Effector memory CD8-positive, alpha-beta T cell (primary cell): Measurements from ENCODE around the gene TFDP3.

Experiments used
- ATAC-seq: fragments of 150-1000 bp; cut with Tn5 transposase; replicated peaks from 2 replicates; pipeline ENCODE4 v1.10.0; 2021; ENCODE audit warnings: mild to moderate bottlenecking, moderate library complexity
- DNase-seq, 3 experiments: peaks; one replicate each; pipeline ENCODE4 v3.0.0; 2021
- H3K27ac Mint-ChIP-seq, 2 donors: one replicate each; pipeline ENCODE4 v1.8.0; 2022; ENCODE audit warnings: mild to moderate bottlenecking in 2 of 2, mixed read lengths in 2 of 2, moderate library complexity in 2 of 2
- H3K27me3 Mint-ChIP-seq, 2 donors: one replicate each; pipeline ENCODE4 v1.8.0; 2022; ENCODE audit warnings: mixed read lengths in 2 of 2
- H3K36me3 Mint-ChIP-seq: one replicate; pipeline ENCODE4 v1.8.0; 2022; ENCODE audit warnings: mild to moderate bottlenecking, moderate library complexity, mixed read lengths; ENCODE audit not compliant: insufficient read depth
- H3K4me1 Mint-ChIP-seq, 2 donors: one replicate each; pipeline ENCODE4 v1.8.0; 2022; ENCODE audit warnings: low read depth in 2 of 2, mixed read lengths in 2 of 2
- H3K4me3 Mint-ChIP-seq, 2 donors: one replicate each; pipeline ENCODE4 v1.8.0; 2022; ENCODE audit warnings: mild to moderate bottlenecking in 2 of 2, mixed read lengths in 2 of 2, moderate library complexity in 2 of 2
- H3K9me3 Mint-ChIP-seq, 2 donors: one replicate each; pipeline ENCODE4 v1.8.0; 2022; ENCODE audit warnings: mixed read lengths in 2 of 2

TFDP3 gene

GRCh38 chrX:133215747-133216146, 2.4 kb downstream of the TFDP3 start:
- Mint-ChIP-seq H3K27ac (no peak overlapping the region), H3K9me3 (no peaks in the 10 kb centered on the region), H3K4me3 (no peak overlapping the region), H3K4me1 (no peaks in the 10 kb centered on the region), H3K36me3 (no peaks in the 10 kb centered on the region), H3K27me3 (no peaks in the 10 kb centered on the region)
- DNase-seq: no peak
- no peak for ATAC-seq

- no peak for ATAC-seq
- H3K4me3 Mint-ChIP-seq: no peak overlapping the region
Observed at GRCh38 chrX:133215017-133215416, 3.1 kb downstream of the TFDP3 start.

GRCh38 chrX:133214301-133214700, 3.9 kb downstream of the TFDP3 start:
- Mint-ChIP-seq H3K36me3 (no peaks in the 10 kb centered on the region), H3K4me1 (no peaks in the 10 kb centered on the region), H3K27me3 (no peaks in the 10 kb centered on the region), H3K4me3 (no peak overlapping the region), H3K27ac (no peak overlapping the region), H3K9me3 (no peaks in the 10 kb centered on the region)
- DNase-seq (no peak), ATAC-seq (no peak)

More at GRCh38 chrX:133215017-133215416, 3.1 kb downstream of the TFDP3 start:
- H3K36me3 Mint-ChIP-seq: no peaks in the 10 kb centered on the region
- H3K27me3 Mint-ChIP-seq: no peaks in the 10 kb centered on the region
- H3K27ac Mint-ChIP-seq: no peak overlapping the region
- no peak for DNase-seq
- no peaks in the 10 kb centered on the region for H3K4me1 Mint-ChIP-seq
- no peaks in the 10 kb centered on the region for H3K9me3 Mint-ChIP-seq

GRCh38 chrX:133213117-133213516, 5.0 kb downstream of the TFDP3 start:
- Mint-ChIP-seq H3K9me3 (no peaks in the 10 kb centered on the region), H3K27ac (no peak overlapping the region), H3K27me3 (no peaks in the 10 kb centered on the region), H3K4me1 (no peaks in the 10 kb centered on the region), H3K4me3 (no peak overlapping the region), H3K36me3 (no peaks in the 10 kb centered on the region)
- ATAC-seq (no peak), DNase-seq (no peak)

- Mint-ChIP-seq H3K9me3 (no peaks in the 10 kb centered on the region), H3K36me3 (no peaks in the 10 kb centered on the region), H3K27ac (no peak overlapping the region), H3K27me3 (peaks cover 8 to 12% of the 10 kb centered on the region in 2 donors), H3K4me3 (no peak overlapping the region), H3K4me1 (no peaks in the 10 kb centered on the region)
- DNase-seq: no peak
- no peak for ATAC-seq
Observed at GRCh38 chrX:133207751-133208150, 10.4 kb downstream of the TFDP3 start.

GRCh38 chrX:133191739-133192039, 26.5 kb downstream of the TFDP3 start:
- no peak for ATAC-seq
- H3K36me3 Mint-ChIP-seq: no peaks in the 10 kb centered on the region
- H3K4me3 Mint-ChIP-seq: no peak overlapping the region

GRCh38 chrX:133190877-133191738, 27.0 kb downstream of the TFDP3 start:
- H3K9me3 Mint-ChIP-seq: no peaks in the 10 kb centered on the region
- DNase-seq (no peak), ATAC-seq (no peak)
- H3K27ac Mint-ChIP-seq: no peak overlapping the region
- H3K27me3 Mint-ChIP-seq: peaks cover 0 to 6% of the 10 kb centered on the region in 2 donors
- no peaks in the 10 kb centered on the region for H3K36me3 Mint-ChIP-seq
- H3K4me1 Mint-ChIP-seq: no peaks in the 10 kb centered on the region
- H3K4me3 Mint-ChIP-seq: no peak overlapping the region

More at GRCh38 chrX:133191739-133192039, 26.5 kb downstream of the TFDP3 start:
- Mint-ChIP-seq H3K27me3 (peaks cover 0 to 6% of the 10 kb centered on the region in 2 donors), H3K4me1 (no peaks in the 10 kb centered on the region), H3K9me3 (no peaks in the 10 kb centered on the region), H3K27ac (no peak overlapping the region)
- no peak for DNase-seq

GRCh38 chrX:133189195-133189594, 29.0 kb downstream of the TFDP3 start:
- ATAC-seq (no peak), DNase-seq (no peak)
- H3K36me3 Mint-ChIP-seq: no peaks in the 10 kb centered on the region
- peaks cover 0 to 6% of the 10 kb centered on the region in 2 donors for H3K27me3 Mint-ChIP-seq
- H3K4me3 Mint-ChIP-seq: no peak overlapping the region
- H3K4me1 Mint-ChIP-seq: no peaks in the 10 kb centered on the region
- H3K27ac Mint-ChIP-seq: no peak overlapping the region
- no peaks in the 10 kb centered on the region for H3K9me3 Mint-ChIP-seq

- H3K36me3 Mint-ChIP-seq: no peaks in the 10 kb centered on the region
- ATAC-seq: no peak
- no peaks in the 10 kb centered on the region for H3K4me1 Mint-ChIP-seq
- H3K4me3 Mint-ChIP-seq: no peak overlapping the region
- H3K9me3 Mint-ChIP-seq: no peaks in the 10 kb centered on the region
- DNase-seq: no peak
- H3K27ac Mint-ChIP-seq: no peak overlapping the region
- H3K27me3 Mint-ChIP-seq: peaks cover 0 to 6% of the 10 kb centered on the region in 2 donors
Observed at GRCh38 chrX:133188631-133189030, 29.5 kb downstream of the TFDP3 start.

- DNase-seq (no peak), ATAC-seq (no peak)
- Mint-ChIP-seq H3K4me1 (no peaks in the 10 kb centered on the region), H3K4me3 (no peak overlapping the region), H3K9me3 (no peaks in the 10 kb centered on the region), H3K27me3 (peaks cover 0 to 3% of the 10 kb centered on the region in 2 donors), H3K36me3 (no peaks in the 10 kb centered on the region), H3K27ac (no peak overlapping the region)
Observed at GRCh38 chrX:133185938-133186337, 32.2 kb downstream of the TFDP3 start.

GRCh38 chrX:133185119-133185518, 33.0 kb downstream of the TFDP3 start:
- no peaks in the 10 kb centered on the region for H3K4me1 Mint-ChIP-seq
- H3K36me3 Mint-ChIP-seq: no peaks in the 10 kb centered on the region
- ATAC-seq: no peak
- DNase-seq: no peak
- no peaks in the 10 kb centered on the region for H3K9me3 Mint-ChIP-seq
- H3K27ac Mint-ChIP-seq: no peak overlapping the region
- H3K4me3 Mint-ChIP-seq: no peak overlapping the region
- H3K27me3 Mint-ChIP-seq: no peaks in the 10 kb centered on the region

- no peak for DNase-seq
- Mint-ChIP-seq H3K36me3 (no peaks in the 10 kb centered on the region), H3K27me3 (no peaks in the 10 kb centered on the region), H3K27ac (no peak overlapping the region), H3K4me3 (no peak overlapping the region), H3K9me3 (no peaks in the 10 kb centered on the region), H3K4me1 (no peaks in the 10 kb centered on the region)
- ATAC-seq: no peak
Observed at GRCh38 chrX:133183806-133184205, 34.3 kb downstream of the TFDP3 start.

GRCh38 chrX:133179500-133179899, 38.7 kb downstream of the TFDP3 start:
- H3K9me3 Mint-ChIP-seq: no peaks in the 10 kb centered on the region
- no peaks in the 10 kb centered on the region for H3K36me3 Mint-ChIP-seq
- ATAC-seq (no peak), DNase-seq (no peak)
- H3K4me3 Mint-ChIP-seq: no peak overlapping the region
- H3K4me1 Mint-ChIP-seq: no peaks in the 10 kb centered on the region
- H3K27ac Mint-ChIP-seq: no peak overlapping the region
- H3K27me3 Mint-ChIP-seq: no peaks in the 10 kb centered on the region

- Mint-ChIP-seq H3K4me3 (no peak overlapping the region), H3K9me3 (no peaks in the 10 kb centered on the region), H3K27ac (no peak overlapping the region), H3K4me1 (no peaks in the 10 kb centered on the region), H3K27me3 (no peaks in the 10 kb centered on the region), H3K36me3 (no peaks in the 10 kb centered on the region)
- ATAC-seq (no peak), DNase-seq (no peak)
Observed at GRCh38 chrX:133177202-133177601, 41.0 kb downstream of the TFDP3 start.
